PC-3 (cell line): ENCODE results near the gene TMEM108. TPM values are rescaled to one million over a fixed set of nuclear protein-coding genes. Genes with fewer than 3 reads are reported as not detected.

Experiments
- ATAC-seq: fragments of 200-7000 bp; cut with Tn5 transposase; 2 replicates; pipeline ENCODE4 v1.9.1; 2020; ENCODE audit warnings: mild to moderate bottlenecking, moderate library complexity
- BruUV-seq: library from RNA; stranded (reverse); fragments of 400-500 nt; replicated peaks from 2 replicates; lab custom pipeline; 2021; lab: Mats Ljungman, UMichigan
- CTCF ChIA-PET: fragments of 300-600 bp; sonication (Branson Sonifier 250); formaldehyde crosslinking; loops from one replicate; lab custom pipeline; 2022; ENCODE audit warnings: antibody characterized with exemption; lab: Charles Lee
- POLR2A ChIA-PET: fragments of 300-600 bp; sonication (Branson Sonifier 250); formaldehyde crosslinking; loops from one replicate; lab custom pipeline; 2022; ENCODE audit warnings: antibody characterized with exemption; ENCODE audit not compliant: unreplicated experiment; lab: Charles Lee
- DNase-seq: peaks from one replicate; pipeline ENCODE4 v3.0.0-alpha.2; 2015
- H2AFZ ChIP-seq: fragments of 300-600 bp; sonication (generic); 2 replicates; pipeline ENCODE4 v1.6.0; 2016; ENCODE audit warnings: antibody characterized with exemption, low read length
- H3F3A ChIP-seq: fragments of 300-600 bp; sonication (generic); one replicate; pipeline ENCODE4 v1.6.0; 2017; ENCODE audit warnings: antibody characterized with exemption, low read length, control low read depth, mild to moderate bottlenecking; ENCODE audit not compliant: unreplicated experiment
- H3K27ac ChIP-seq: fragments of 300-600 bp; sonication (generic); 2 replicates; pipeline ENCODE4 v1.5.1; 2016; ENCODE audit warnings: mild to moderate bottlenecking, low read length
- H3K27me3 ChIP-seq: fragments of 300-600 bp; sonication (generic); 2 replicates; pipeline ENCODE4 v1.6.1; 2016; ENCODE audit warnings: low read length, mixed read lengths
- H3K36me3 ChIP-seq: fragments of 300-600 bp; sonication (generic); 2 replicates; pipeline ENCODE4 v1.6.1; 2016; ENCODE audit warnings: low read depth, mixed run types, low read length, mixed read lengths
- H3K4me1 ChIP-seq: fragments of 300-600 bp; sonication (generic); 2 replicates; pipeline ENCODE4 v1.5.1; 2016; ENCODE audit warnings: low read length; ENCODE audit not compliant: insufficient read depth
- H3K4me2 ChIP-seq: fragments of 300-600 bp; sonication (generic); 2 replicates; pipeline ENCODE4 v1.6.0; 2016; ENCODE audit warnings: low read length
- H3K4me3 ChIP-seq: fragments of 300-600 bp; sonication (generic); 2 replicates; pipeline ENCODE4 v1.5.1; 2016; ENCODE audit warnings: mild to moderate bottlenecking, low read length, mixed read lengths
- H3K79me2 ChIP-seq: fragments of 300-600 bp; sonication (generic); 2 replicates; pipeline ENCODE4 v1.6.1; 2017; ENCODE audit warnings: low read length, mixed read lengths
- H3K9ac ChIP-seq: fragments of 300-600 bp; sonication (generic); 2 replicates; pipeline ENCODE4 v1.6.0; 2016; ENCODE audit warnings: mild to moderate bottlenecking, low read length
- H3K9me2 ChIP-seq: fragments of 300-600 bp; sonication (generic); replicated peaks from 2 replicates; pipeline ENCODE4 v1.6.1; 2016; ENCODE audit warnings: mixed run types, low read length, mixed read lengths
- H3K9me3 ChIP-seq: fragments of 300-600 bp; sonication (generic); 2 replicates; pipeline ENCODE4 v1.6.1; 2016; ENCODE audit warnings: low read length, mixed read lengths
- H4K20me1 ChIP-seq: fragments of 300-600 bp; sonication (generic); 2 replicates; pipeline ENCODE4 v1.6.1; 2016; ENCODE audit warnings: low read length, mixed read lengths
- CTCF ChIP-seq: fragments of 300-600 bp; sonication (generic); conservative IDR thresholded peaks from 2 replicates; pipeline ENCODE4 v1.5.1; 2017; ENCODE audit warnings: antibody characterized with exemption, low read depth, mild to moderate bottlenecking, low read length
- EZH2 ChIP-seq: fragments of 300-600 bp; sonication (generic); IDR thresholded peaks from one replicate; pipeline ENCODE4 v1.6.1; 2017; ENCODE audit warnings: antibody characterized with exemption, mild to moderate bottlenecking, low read length; ENCODE audit not compliant: unreplicated experiment
- EZH2phosphoT487 ChIP-seq: fragments of 300-600 bp; sonication (generic); IDR thresholded peaks from 2 replicates; pipeline ENCODE4 v1.6.1; 2018; ENCODE audit warnings: mild to moderate bottlenecking, antibody characterized with exemption, low read length, borderline replicate concordance
- intact Hi-C: fragments of 100-400 bp; cut with micrococcal nuclease; formaldehyde crosslinking; loops from 2 replicates; pipeline ENCODE4 v1.9.0; 2023
- total RNA-seq: library from RNA; depleted of rRNA; stranded (reverse); fragments of >200 nt; gene quantifications from 2 replicates; pipeline ENCODE4 v1.2.3, GENCODE V29; 2014

The TMEM108 gene
- total RNA-seq, 1 experiment from 2014 or later: not detected

GRCh38 chr3:133127381-133127780 is 89.2 kb downstream of the TMEM108 start:
- H3K79me2 ChIP-seq: no peaks in the 10 kb centered on the region
- TF ChIP-seq EZH2 (no peak), EZH2phosphoT487 (no peak), CTCF (no peak)
- no peaks in the 10 kb centered on the region for H3K36me3 ChIP-seq
- H3K27ac ChIP-seq: no peak overlapping the region
- no peak overlapping the region for H2AFZ ChIP-seq
- peaks cover 34% of the 10 kb centered on the region for H3K27me3 ChIP-seq
- H3K9me3 ChIP-seq: no peaks in the 10 kb centered on the region
- H3K4me1 ChIP-seq: no peaks in the 10 kb centered on the region
- H3K4me3 ChIP-seq: no peak overlapping the region
- ATAC-seq: no peak
- no TSS peak for BruUV-seq
- DNase-seq: no peak
- POLR2A ChIA-PET: no interaction called here
- H3K9ac ChIP-seq: no peak overlapping the region
- H3K9me2 ChIP-seq: no peaks in the 10 kb centered on the region
- H3K4me2 ChIP-seq: no peak overlapping the region
- CTCF ChIA-PET: no interaction called here
- intact Hi-C loops: no loop called here
- no peaks in the 10 kb centered on the region for H4K20me1 ChIP-seq
- no peaks in the 10 kb centered on the region for H3F3A ChIP-seq

- ATAC-seq (no peak), DNase-seq (no peak)
- Histone ChIP-seq H3K4me3 (no peak overlapping the region), H3K4me1 (no peaks in the 10 kb centered on the region), H3K36me3 (no peaks in the 10 kb centered on the region), H3K27ac (no peak overlapping the region), H3K9me3 (no peaks in the 10 kb centered on the region), H3K79me2 (no peaks in the 10 kb centered on the region), H3K27me3 (peaks cover 14% of the 10 kb centered on the region; the same call in 1 of the 2 replicates), H3K9me2 (no peaks in the 10 kb centered on the region), H3K4me2 (no peak overlapping the region), H2AFZ (no peak overlapping the region), H3K9ac (no peak overlapping the region), H4K20me1 (no peaks in the 10 kb centered on the region), H3F3A (no peaks in the 10 kb centered on the region)
- POLR2A ChIA-PET: no interaction called here
- TF ChIP-seq CTCF: no peak
- TF ChIP-seq EZH2phosphoT487: no peak
- TF ChIP-seq EZH2: no peak
- CTCF ChIA-PET: no interaction called here
- intact Hi-C loops: no loop called here
- no TSS peak for BruUV-seq
These were observed 92.0 kb downstream of the TMEM108 start for GRCh38 chr3:133130168-133130567.

- H3K4me2 ChIP-seq: no peak overlapping the region
- H3K9me2 ChIP-seq: no peaks in the 10 kb centered on the region
- DNase-seq (no peak), ATAC-seq (no peak)
- H3K36me3 ChIP-seq: no peaks in the 10 kb centered on the region
- intact Hi-C loops: no loop called here
- no peaks in the 10 kb centered on the region for H3K9me3 ChIP-seq
- no peak overlapping the region for H3K9ac ChIP-seq
- TF ChIP-seq CTCF (no peak), EZH2phosphoT487 (no peak), EZH2 (no peak)
- peaks cover 11% of the 10 kb centered on the region; the same call in 1 of the 2 replicates for H3K27me3 ChIP-seq
- H2AFZ ChIP-seq: no peak overlapping the region
- H4K20me1 ChIP-seq: no peaks in the 10 kb centered on the region
- no TSS peak for BruUV-seq
- H3F3A ChIP-seq: no peaks in the 10 kb centered on the region
- POLR2A ChIA-PET: no interaction called here
- H3K27ac ChIP-seq: no peak overlapping the region
- H3K4me1 ChIP-seq: no peaks in the 10 kb centered on the region
- no peaks in the 10 kb centered on the region for H3K79me2 ChIP-seq
- CTCF ChIA-PET: no interaction called here
- no peak overlapping the region for H3K4me3 ChIP-seq
These were observed 97.1 kb downstream of the TMEM108 start for GRCh38 chr3:133135306-133135705.
